Activated CD8-positive, alpha-beta memory T cell treated with anti-CD3 and anti-CD28 coated beads, Interleukin-2, amount 50 U/mL, for 1 hour (primary cell): ENCODE measurements around the gene ATG16L1.

ENCODE experiments used
- DNase-seq: peaks from one replicate; pipeline ENCODE4 v3.0.0-alpha.2; 2020; ENCODE audit errors: extremely low read depth

ATG16L1 gene

GRCh38 chr2:233290051-233290845, 38.8 kb downstream of the ATG16L1 start:
- no peak for DNase-seq

GRCh38 chr2:233295891-233296290, 44.4 kb downstream of the ATG16L1 start:
- no peak for DNase-seq

GRCh38 chr2:233297076-233297475, 45.6 kb downstream of the ATG16L1 start:
- no peak for DNase-seq

GRCh38 chr2:233300401-233300800, 48.9 kb downstream of the ATG16L1 start:
- no peak for DNase-seq

- DNase-seq = no peak
Observed at GRCh38 chr2:233301248-233301647, 49.8 kb downstream of the ATG16L1 start.

GRCh38 chr2:233301811-233302210, 50.3 kb downstream of the ATG16L1 start:
- DNase-seq = no peak

- DNase-seq = no peak
Observed at GRCh38 chr2:233303252-233303651, 51.8 kb downstream of the ATG16L1 start.

- DNase-seq = no peak
Observed at GRCh38 chr2:233307565-233307964, 56.1 kb downstream of the ATG16L1 start, which contains the start of gene SAG. SAG (plus strand) TSS chr2:233307816; CDS start chr2:233309190, 1,374 bp downstream.

GRCh38 chr2:233311241-233311926, 59.9 kb downstream of the ATG16L1 start:
- DNase-seq = no peak

GRCh38 chr2:233312874-233313273, 61.4 kb downstream of the ATG16L1 start:
- DNase-seq = no peak

GRCh38 chr2:233314180-233314925, 62.9 kb downstream of the ATG16L1 start:
- no peak for DNase-seq

- DNase-seq = no peak
Observed at GRCh38 chr2:233317196-233317943, 65.9 kb downstream of the ATG16L1 start.

GRCh38 chr2:233319256-233319655, 67.8 kb downstream of the ATG16L1 start:
- DNase-seq = no peak

- DNase-seq = no peak
Observed at GRCh38 chr2:233320470-233320869, 69.0 kb downstream of the ATG16L1 start.

GRCh38 chr2:233321166-233321565, 69.7 kb downstream of the ATG16L1 start:
- DNase-seq = no peak

- DNase-seq = no peak
Observed at GRCh38 chr2:233323851-233324250, 72.4 kb downstream of the ATG16L1 start.

GRCh38 chr2:233325256-233325655, 73.8 kb downstream of the ATG16L1 start:
- DNase-seq = no peak

- DNase-seq = no peak
Observed at GRCh38 chr2:233325814-233326213, 74.3 kb downstream of the ATG16L1 start.

GRCh38 chr2:233326500-233326899, 75.0 kb downstream of the ATG16L1 start:
- no peak for DNase-seq

GRCh38 chr2:233328922-233329321, 77.4 kb downstream of the ATG16L1 start:
- DNase-seq = no peak

GRCh38 chr2:233329489-233330135, 78.1 kb downstream of the ATG16L1 start:
- no peak for DNase-seq
